NCI-H1092 treated with DMSO at 0.1 percent for 48 hours (cell line): ENCODE data around the gene HPS4.

Source experiments
- DNase-seq: peaks from one replicate; lab custom pipeline; 2025; lab: John Stamatoyannopoulos, UW

HPS4 gene

DNA sequence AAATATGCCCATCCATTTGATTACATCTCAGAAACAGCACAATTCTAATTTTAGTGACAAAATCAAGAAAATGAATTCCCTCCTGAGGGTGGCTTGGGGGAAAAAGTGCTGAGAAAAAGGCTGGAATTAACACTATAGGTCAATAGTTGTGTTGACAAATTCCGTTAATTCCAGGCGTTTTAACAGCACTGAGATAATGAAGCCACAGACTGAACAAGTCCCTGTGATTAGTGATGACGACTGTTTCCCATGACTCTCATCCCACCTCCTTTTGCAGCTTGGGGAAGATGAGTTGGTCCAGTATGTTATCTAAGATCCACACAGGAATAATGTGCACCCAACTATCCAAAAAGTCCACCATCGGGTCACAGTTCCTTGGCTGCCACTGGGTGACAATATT lies 12.9 kb upstream of the HPS4 start:
- DNase-seq, result no peak

DNA sequence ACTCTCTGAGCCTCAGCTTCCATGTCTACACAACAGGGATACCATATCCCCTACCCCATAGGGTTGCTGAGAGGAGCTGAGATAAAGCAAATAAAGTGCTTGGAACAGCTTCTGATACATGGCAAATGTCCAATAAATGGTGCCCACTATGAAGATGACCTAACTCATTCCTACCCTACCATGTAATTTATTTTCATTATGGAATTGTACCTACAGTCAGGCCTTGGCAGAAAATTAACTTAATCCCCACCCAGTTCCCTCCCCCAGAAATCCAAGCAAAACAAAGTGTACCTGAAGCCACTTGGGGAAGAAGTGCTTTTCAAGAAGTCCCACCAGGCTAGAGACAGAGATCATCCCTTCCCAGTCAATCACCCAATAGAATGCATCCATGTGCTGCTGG lies 10.9 kb upstream of the HPS4 start:
- DNase-seq, result no peak

DNA sequence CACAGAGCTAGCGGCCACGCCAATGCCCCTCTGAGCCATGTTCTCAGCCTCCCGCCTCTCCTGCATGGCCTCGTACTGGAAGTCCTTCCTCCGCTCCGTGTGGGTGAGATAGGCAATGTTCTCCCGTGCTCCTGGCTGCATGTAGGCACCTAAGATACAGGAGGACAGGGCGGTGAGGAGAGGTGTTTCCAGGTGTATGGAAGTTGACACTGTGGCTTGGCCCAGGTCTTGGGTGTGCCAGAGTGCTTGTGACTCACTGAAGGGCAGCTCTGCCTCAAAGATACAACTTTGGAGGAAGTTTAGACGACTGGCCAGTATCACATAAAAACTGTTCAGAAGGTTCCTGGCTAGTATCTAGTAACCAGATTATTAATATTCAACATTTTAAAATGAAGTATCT lies 8.6 kb upstream of the HPS4 start:
- no peak for DNase-seq

GRCh38 chr22:26489447-26490036 lies 6.0 kb upstream of the HPS4 start:
- DNase-seq, result no peak

- no peak for DNase-seq
Observed at GRCh38 chr22:26487996-26488395, 4.4 kb upstream of the HPS4 start.

DNA sequence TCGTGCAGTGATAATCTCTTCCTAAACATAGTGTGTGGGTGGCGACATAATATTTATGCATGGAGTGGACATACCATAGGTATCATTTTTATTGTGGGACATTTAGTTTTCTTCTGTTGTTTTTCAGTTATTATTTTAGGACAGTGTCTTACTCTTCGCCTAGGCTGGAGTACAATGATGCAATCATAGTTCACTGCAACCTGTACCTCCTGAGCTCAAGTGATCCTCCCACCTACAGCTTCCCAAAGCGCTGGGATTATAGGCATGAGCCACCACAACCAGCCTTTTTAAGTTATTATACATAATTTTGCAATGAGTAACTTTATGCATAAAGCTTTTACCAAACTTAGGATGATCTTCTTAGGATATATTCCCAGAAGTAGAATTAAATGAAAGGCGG lies 2.8 kb upstream of the HPS4 start:
- no peak for DNase-seq

- DNase-seq, result no peak
Observed at GRCh38 chr22:26485806-26486390, 2.3 kb upstream of the HPS4 start.

DNA sequence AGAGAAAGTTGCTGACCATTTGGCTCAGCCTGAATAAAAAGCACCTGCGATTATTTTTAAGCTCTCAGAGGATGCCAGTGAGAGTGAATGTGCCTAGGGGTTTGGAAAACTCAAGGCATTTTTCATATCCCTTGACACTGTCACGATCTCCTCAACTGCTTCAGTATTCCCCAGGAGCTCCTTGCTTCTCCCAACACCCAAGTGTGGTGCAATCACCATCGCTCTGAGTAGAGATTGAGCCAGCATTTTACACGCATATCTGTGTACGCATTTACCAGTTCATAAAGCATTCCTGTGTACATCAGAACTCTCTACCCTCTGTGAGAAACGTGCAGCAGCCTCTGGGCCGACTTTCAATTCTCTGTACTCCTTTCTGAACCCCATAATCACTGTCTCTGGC lies 1.4 kb upstream of the HPS4 start:
- no peak for DNase-seq

DNA sequence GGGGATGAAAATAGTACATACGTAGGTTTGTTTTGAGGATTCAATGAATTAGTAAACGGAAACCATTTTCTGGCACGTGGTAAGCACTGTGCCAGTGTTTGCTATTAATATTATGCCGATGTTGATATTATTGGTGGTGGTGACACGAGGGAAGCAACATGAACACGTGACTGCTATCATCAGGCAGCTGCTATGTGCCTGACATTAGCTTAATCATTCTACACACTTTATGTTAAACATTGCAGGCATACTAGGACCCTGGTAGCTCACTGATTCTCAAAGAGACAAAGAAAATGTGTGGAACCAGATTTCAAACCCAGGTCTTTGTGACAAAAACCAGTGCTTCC lies 750 bp upstream of the HPS4 start:
- DNase-seq, result peak; percentile 23

DNA sequence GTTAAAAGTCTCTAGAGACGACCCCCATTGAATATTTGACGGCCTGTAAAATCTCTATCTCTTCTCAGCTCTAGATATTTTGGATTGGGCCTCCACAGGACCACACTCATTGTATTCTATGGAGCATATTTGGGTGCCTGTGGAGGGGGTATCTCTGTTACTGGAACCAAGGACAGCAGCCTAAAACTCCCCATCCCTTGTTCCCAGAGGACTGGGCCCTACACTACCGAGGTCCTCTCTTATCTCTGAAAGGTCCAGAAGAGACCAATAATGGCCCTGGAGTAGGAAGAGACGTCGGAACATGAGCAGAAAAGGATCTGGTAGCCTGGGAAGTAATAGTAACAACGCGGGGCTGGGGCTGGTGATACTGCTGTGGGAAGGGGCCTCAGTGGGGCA lies 542 bp downstream of the HPS4 start:
- no peak for DNase-seq

DNA sequence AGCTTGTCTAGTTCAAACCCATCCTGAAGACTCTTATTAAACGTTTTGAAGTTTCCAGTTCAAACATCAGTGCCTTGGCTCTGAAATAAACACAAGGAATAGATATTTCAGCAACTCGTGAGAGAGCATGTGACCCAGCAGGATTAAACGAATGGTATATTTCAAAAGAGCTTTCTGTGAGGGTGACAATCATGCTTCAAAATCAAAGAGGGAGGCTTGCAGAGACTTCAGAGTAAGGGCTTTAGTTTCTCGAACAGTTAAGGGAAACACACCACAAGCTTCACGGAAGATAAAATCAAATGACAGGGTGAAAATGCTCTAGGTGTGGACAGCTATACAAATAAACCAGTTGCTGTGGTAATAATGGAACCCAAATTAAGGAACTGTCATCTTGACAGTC lies 1.4 kb downstream of the HPS4 start:
- DNase-seq, result no peak

GRCh38 chr22:26481694-26482093 lies 1.9 kb downstream of the HPS4 start:
- no peak for DNase-seq

DNA sequence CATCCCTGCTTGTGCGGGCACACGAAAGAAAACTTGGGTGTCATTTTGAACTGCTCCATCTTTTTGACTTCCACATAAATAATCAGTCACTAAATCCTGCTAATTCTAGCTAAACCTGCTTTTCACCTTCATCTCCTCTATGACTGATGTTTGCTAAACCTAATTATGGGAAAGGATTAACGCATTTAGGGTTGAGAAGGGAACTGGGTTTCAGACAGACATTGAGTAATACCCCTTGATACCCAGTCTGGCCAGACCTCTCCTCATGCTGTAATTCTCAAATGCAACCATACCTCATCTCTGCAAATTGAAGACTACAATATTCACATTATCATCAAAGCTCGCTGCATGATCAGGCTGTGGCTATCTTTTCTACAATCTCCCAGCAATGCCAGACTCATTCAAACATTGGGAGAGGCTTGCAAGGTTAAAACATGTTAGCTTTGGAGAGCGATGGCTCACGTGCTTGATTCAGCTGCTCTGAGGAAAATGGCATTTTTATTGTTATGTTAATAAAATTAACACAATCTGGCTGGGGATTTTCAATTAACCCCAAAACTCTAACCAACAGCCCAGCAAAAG lies 2.4 kb downstream of the HPS4 start:
- no peak for DNase-seq

DNA sequence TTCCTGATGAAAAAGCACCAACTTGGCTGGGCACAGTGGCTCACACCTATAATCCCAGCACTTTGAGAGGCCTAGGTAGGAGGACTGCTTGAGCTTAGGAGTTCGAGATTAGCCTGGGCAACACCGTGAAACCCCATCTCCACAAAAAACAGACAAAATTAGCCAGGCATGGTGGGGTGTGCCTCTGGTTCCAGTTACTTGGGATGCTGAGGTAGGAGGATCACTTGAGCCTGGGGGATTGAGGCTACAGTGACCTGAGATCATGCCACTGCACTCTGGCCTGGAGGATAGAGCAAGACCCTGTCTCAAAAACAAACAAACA lies 3.0 kb downstream of the HPS4 start:
- DNase-seq, result no peak

DNA sequence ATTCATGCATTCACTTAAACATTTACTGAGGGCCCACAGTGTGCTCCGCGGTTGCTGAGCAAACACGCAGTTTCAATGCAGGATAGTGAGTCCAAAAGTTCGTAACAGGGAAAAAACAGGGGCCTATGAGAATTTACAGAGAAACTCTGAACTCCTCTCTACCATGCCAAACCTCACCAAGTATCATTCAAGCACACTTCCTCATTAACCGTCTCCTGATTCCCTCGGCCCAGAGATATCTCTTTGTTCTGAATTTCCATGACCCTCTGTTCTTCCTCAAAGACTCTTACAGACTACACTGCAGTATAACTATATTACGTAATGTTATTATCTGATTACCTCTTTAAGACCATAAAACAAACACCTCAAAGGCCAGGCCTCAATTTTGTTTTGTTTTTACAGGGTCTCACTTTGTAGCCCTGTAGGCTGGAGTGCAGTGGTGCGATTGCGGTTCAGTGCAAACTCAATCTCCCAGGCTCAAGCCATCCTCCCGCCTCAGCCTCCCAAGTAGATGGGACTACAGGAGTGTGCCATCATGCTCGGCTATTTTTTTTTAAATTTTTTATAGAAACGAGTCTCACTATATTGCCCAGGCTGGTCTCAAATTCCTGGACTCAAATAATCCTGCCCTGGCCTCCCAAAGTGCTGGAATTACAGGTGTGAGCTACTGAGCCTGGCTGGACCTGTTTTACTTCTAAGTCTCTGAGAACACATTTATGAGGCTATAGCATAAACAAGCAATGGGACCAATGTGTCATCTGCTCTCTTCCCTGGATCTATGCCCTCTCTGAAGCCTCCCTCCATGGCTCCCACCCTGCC lies 3.6 kb downstream of the HPS4 start:
- peak; percentile 75 for DNase-seq

- peak; percentile 71 for DNase-seq
Observed at GRCh38 chr22:26479043-26479791, 4.4 kb downstream of the HPS4 start.

DNA sequence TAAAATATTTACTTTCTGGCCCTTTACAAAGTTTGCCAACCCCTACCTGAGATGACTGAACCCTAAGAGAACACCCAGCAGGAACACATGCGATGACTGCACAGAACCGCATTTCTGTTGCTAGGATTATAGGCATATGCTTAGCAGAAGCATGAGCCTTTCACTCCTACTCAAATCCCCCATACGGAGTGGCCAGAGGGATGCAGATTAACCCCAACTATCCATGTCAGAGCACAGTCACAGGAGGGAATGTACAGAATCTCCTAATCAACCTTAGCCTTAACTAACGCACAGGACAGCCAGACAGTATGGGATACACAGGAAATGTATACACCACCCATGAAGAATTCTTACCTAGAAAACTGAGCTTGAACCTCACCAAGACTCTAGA lies 6.2 kb downstream of the HPS4 start:
- no peak for DNase-seq

DNA sequence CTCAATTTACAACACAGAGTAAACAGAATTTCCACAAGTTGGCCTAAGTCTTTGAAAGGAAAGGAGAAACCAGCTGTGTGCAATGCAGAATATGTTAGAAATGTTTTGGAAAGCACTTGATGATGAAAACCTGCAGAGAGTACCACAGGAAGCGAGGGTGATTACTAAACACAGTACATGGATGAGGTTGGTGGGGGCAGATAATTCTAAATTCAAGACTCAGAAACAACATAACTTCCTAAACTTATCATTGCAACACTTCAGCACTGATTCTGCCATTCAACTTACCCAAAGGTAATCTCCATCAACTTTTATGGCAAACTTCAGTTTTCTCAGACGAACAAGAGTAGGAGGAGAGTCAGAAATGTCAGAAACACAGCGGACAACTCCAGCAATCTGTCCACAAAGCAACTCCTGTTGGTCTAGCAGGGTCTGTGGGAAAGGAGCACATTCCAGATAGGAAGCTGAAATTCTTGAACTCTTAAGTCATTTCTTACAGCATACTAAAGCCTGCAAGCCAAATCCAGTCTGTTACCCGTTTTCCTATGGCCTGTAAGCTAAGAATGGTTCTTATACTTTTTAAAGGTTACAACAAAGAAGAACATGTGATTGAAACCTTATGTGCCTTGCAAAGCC lies 6.8 kb downstream of the HPS4 start:
- no peak for DNase-seq

DNA sequence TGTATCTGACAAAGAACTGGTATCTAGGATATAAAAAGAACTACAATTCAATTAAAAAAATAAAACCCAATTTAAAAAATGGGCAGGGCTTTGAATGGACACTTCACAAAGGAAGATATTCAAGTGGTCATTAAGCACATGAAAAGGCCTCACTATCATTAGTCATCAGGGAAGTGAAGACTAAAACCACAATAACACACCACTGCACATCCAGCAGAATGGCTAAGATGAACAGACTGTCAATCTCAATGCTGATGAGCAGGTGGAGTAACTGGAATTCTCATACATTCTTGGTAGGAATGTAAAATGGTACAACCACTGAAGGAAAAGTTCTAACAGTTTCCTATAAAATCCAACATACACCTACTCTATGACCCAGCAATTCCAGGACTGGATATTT lies 8.9 kb downstream of the HPS4 start:
- DNase-seq, result no peak

- no peak for DNase-seq
Observed at GRCh38 chr22:26471522-26471921, 12.1 kb downstream of the HPS4 start.

GRCh38 chr22:26470807-26471206 lies 12.8 kb downstream of the HPS4 start:
- no peak for DNase-seq

DNA sequence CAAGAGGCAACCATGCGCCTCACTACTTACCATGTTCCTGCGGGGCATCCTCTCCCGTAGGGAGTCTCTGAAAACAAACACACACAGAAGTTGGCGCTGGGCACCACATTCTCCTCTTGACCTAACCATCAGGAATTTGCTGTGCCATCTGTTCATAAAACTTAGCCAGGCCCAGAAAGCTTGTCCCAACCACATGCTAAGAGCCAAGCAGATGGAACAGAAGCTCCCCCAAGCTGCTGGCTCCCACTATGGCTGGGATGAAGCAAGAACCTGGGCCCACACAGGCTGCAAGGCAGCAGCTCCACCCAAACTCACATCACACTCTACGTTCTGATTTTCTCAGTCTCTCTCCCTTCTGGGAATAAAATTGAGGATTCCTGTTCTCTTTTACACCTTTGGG lies 17.4 kb downstream of the HPS4 start:
- no peak for DNase-seq
